ENCODE measurements around the gene MIOS.
"Not testable (repeated sequence)": the region's sequence is repeated elsewhere in the genome, so short reads cannot be mapped to it uniquely, and the experiment has no call there.

GRCh38 chr7:7656459-7656858, 89.8 kb downstream of the MIOS start:
- not testable (repeated sequence) for TF ChIP-seq CTCF (optimal IDR thresholded peaks at IDR 0.05 in 1 of 3, IDR thresholded peaks at IDR 0.05 in 1 of 3, conservative IDR thresholded peaks at IDR 0.05 in 1 of 3; ENCODE audit: extremely low read depth in 1 of 3, insufficient read depth in 2 of 3, low read length in 3 of 3); EZH2 (IDR thresholded peaks at IDR 0.05; ENCODE audit: low read length)

All from keratinocyte (primary cell).